Measurements from ENCODE around the gene PDE11A.

PDE11A gene

GRCh38 chr2:177885828-177886466 lies 186.6 kb downstream of the PDE11A start:
- H3K9me3 ChIP-seq (ENCODE audit: insufficient read depth, low read length), result no peaks in the 10 kb centered on the region
- TF ChIP-seq EZH2phosphoT487 (IDR thresholded peaks at IDR 0.05; ENCODE audit: low read depth), result no peak
- no peak for TF ChIP-seq CTCF (IDR thresholded peaks at IDR 0.05; ENCODE audit: low read depth, low read length)
- H3K27ac ChIP-seq (ENCODE audit: low read length), result no peak overlapping the region
- H3K27me3 ChIP-seq (ENCODE audit: low read depth, low read length), result peaks cover 7% of the 10 kb centered on the region; the same call in 1 of the 2 replicates
- no peaks in the 10 kb centered on the region for H3K4me1 ChIP-seq (ENCODE audit: low read length)
- no peaks in the 10 kb centered on the region for H3K79me2 ChIP-seq (ENCODE audit: low read length)
- H3K9ac ChIP-seq (ENCODE audit: low read length), result no peak overlapping the region
- H3K36me3 ChIP-seq (replicated peaks; ENCODE audit: low read depth, low read length), result no peaks in the 10 kb centered on the region
- H3K4me2 ChIP-seq (ENCODE audit: low read length), result no peak overlapping the region
- H4K20me1 ChIP-seq (ENCODE audit: insufficient read depth, low read length), result no peaks in the 10 kb centered on the region
- no peak overlapping the region for H2AFZ ChIP-seq (ENCODE audit: low read depth, low read length)
- no peak overlapping the region for H3K4me3 ChIP-seq (ENCODE audit: low read length)

- no peaks in the 10 kb centered on the region for H3K79me2 ChIP-seq (ENCODE audit: low read length)
- H3K27me3 ChIP-seq (ENCODE audit: low read depth, low read length), result peaks cover 7% of the 10 kb centered on the region; the same call in 1 of the 2 replicates
- H3K4me3 ChIP-seq (ENCODE audit: low read length), result no peak overlapping the region
- H3K36me3 ChIP-seq (replicated peaks; ENCODE audit: low read depth, low read length), result no peaks in the 10 kb centered on the region
- no peak overlapping the region for H3K9ac ChIP-seq (ENCODE audit: low read length)
- no peak overlapping the region for H3K27ac ChIP-seq (ENCODE audit: low read length)
- no peak overlapping the region for H2AFZ ChIP-seq (ENCODE audit: low read depth, low read length)
- no peaks in the 10 kb centered on the region for H3K9me3 ChIP-seq (ENCODE audit: insufficient read depth, low read length)
- no peak overlapping the region for H3K4me2 ChIP-seq (ENCODE audit: low read length)
- no peaks in the 10 kb centered on the region for H4K20me1 ChIP-seq (ENCODE audit: insufficient read depth, low read length)
- TF ChIP-seq CTCF (IDR thresholded peaks at IDR 0.05; ENCODE audit: low read depth, low read length) (no peak), EZH2phosphoT487 (IDR thresholded peaks at IDR 0.05; ENCODE audit: low read depth) (no peak)
- H3K4me1 ChIP-seq (ENCODE audit: low read length), result no peaks in the 10 kb centered on the region
Measured at GRCh38 chr2:177883177-177883576, 189.4 kb downstream of the PDE11A start.

GRCh38 chr2:177882501-177882900 lies 190.1 kb downstream of the PDE11A start:
- no peak overlapping the region for H3K9ac ChIP-seq (ENCODE audit: low read length)
- no peak overlapping the region for H3K4me3 ChIP-seq (ENCODE audit: low read length)
- H3K27me3 ChIP-seq (ENCODE audit: low read depth, low read length), result peaks cover 5% of the 10 kb centered on the region; the same call in 1 of the 2 replicates
- H3K4me1 ChIP-seq (ENCODE audit: low read length), result no peaks in the 10 kb centered on the region
- no peaks in the 10 kb centered on the region for H4K20me1 ChIP-seq (ENCODE audit: insufficient read depth, low read length)
- H3K27ac ChIP-seq (ENCODE audit: low read length), result no peak overlapping the region
- no peak overlapping the region for H3K4me2 ChIP-seq (ENCODE audit: low read length)
- no peaks in the 10 kb centered on the region for H3K79me2 ChIP-seq (ENCODE audit: low read length)
- no peaks in the 10 kb centered on the region for H3K36me3 ChIP-seq (replicated peaks; ENCODE audit: low read depth, low read length)
- TF ChIP-seq CTCF (IDR thresholded peaks at IDR 0.05; ENCODE audit: low read depth, low read length), result no peak
- no peaks in the 10 kb centered on the region for H3K9me3 ChIP-seq (ENCODE audit: insufficient read depth, low read length)
- H2AFZ ChIP-seq (ENCODE audit: low read depth, low read length), result no peak overlapping the region

GRCh38 chr2:177881921-177882320 lies 190.7 kb downstream of the PDE11A start:
- no peak for TF ChIP-seq CTCF (IDR thresholded peaks at IDR 0.05; ENCODE audit: low read depth, low read length)
- no peak for TF ChIP-seq EZH2phosphoT487 (IDR thresholded peaks at IDR 0.05; ENCODE audit: low read depth)
- no peak overlapping the region for H3K9ac ChIP-seq (ENCODE audit: low read length)
- no peak overlapping the region for H3K4me2 ChIP-seq (ENCODE audit: low read length)
- no peaks in the 10 kb centered on the region for H3K4me1 ChIP-seq (ENCODE audit: low read length)
- H3K27ac ChIP-seq (ENCODE audit: low read length), result no peak overlapping the region
- H3K79me2 ChIP-seq (ENCODE audit: low read length), result no peaks in the 10 kb centered on the region
- no peak overlapping the region for H2AFZ ChIP-seq (ENCODE audit: low read depth, low read length)
- H3K36me3 ChIP-seq (replicated peaks; ENCODE audit: low read depth, low read length), result no peaks in the 10 kb centered on the region
- no peak overlapping the region for H3K4me3 ChIP-seq (ENCODE audit: low read length)
- no peaks in the 10 kb centered on the region for H3K9me3 ChIP-seq (ENCODE audit: insufficient read depth, low read length)
- H3K27me3 ChIP-seq (ENCODE audit: low read depth, low read length), result peaks cover 4% of the 10 kb centered on the region; the same call in 1 of the 2 replicates
- no peaks in the 10 kb centered on the region for H4K20me1 ChIP-seq (ENCODE audit: insufficient read depth, low read length)
